GM21526 (cell line): ENCODE data around the gene CNPY4.
A peak's percentile ranks its signal among the peaks of the same experiment; 100 is the strongest.

Experiments used
- ATAC-seq: cut with Tn5 transposase; IDR thresholded peaks from one replicate; pipeline ENCODE4 v1.9.1; 2021; ENCODE audit warnings: moderate library complexity; ENCODE audit not compliant: unreplicated experiment, low FRiP score

Gene CNPY4

DNA sequence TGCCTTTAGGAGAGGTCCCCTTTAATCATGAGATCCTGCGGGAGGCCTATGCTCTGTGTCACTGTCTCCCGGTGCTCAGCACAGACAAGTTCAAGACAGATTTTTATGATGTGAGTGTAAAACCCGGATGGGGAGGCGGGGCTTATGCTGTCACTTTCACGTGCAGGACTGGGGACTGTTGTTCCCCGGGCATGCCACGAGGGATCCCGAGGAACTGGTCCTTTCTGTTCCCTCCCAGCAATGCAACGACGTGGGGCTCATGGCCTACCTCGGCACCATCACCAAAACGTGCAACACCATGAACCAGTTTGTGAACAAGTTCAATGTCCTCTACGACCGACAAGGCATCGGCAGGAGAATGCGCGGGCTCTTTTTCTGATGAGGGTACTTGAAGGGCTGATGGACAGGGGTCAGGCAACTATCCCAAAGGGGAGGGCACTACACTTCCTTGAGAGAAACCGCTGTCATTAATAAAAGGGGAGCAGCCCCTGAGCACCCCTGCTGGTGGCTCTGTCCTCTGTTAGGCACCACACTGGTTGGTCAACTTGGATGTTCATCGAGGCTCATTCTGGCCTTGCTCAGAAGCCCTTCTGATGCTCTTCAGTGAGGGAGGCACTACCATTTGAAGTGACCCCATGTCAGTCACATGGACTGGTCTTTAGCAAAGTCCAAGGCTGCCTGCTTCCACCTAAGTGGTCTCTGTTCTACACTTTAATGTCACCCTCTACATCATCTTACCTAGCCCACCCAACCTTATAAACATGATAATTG is 27.8 kb upstream of the CNPY4 start:
- ATAC-seq, result no peak

DNA sequence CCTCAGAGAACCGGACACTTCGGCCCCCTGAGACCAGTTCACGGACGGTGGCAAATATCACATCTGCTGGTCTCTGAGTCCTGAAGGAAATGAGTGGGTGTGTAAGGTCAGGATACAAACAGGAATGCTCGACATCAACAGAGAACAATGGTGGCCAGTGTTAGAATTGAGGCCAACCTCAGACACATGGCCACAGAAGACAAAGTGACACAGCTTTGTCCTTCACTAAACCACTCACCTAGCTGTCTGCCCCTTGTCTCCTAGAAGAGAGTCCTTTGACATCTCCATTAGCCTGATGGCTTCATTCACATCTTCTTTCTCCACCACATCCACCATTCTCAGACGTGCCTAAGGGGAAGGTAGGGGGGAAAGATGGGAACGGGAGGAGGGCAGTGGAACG is 26.4 kb upstream of the CNPY4 start:
- no peak for ATAC-seq

DNA sequence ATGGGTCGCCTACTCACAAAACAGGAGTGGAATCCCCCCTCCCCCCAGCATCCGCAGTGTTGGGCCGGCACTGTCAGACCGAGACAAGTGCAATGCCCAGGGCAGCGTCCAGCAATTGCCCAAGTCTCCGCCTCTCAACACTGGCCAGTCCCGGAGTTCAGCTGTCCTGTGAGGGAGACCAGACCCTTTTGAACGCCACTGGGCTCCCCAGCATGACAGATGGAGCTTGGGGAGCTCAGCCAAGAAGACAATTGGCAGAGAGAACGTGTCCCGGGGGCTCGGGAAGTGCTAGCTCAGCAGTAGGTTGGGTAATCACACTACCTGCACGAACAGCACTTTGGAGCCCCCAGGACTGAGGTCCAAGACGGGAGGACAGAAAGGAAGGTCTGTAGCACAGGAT is 25.9 kb upstream of the CNPY4 start:
- no peak for ATAC-seq

DNA sequence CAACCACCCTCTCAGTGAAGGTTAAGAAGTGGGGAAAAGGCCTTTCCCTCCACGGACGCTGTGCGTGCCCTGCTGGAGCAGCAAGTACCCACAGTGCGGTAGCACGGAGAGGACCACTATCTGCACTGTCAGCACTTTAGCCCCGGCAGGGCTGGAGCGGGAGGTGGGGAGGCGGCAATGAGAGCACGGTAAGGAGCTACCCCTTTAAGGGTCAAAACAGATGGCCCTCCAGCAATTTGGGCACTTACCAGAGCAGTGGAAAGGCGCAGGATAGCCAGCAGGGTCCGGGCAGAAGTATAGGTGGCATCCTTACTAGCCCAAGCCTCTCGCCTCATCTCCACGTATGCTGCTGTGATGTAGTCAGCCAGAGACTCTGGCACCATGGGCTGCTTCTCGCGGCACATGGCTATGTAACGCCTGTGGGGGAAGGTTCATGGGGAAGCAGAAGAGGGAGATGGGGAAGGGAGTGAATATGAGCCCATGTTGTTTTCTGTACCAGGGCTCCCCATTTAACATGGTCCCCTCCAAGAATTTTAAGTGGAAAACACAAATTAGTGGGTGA is 25.4 kb upstream of the CNPY4 start:
- ATAC-seq, result no peak

DNA sequence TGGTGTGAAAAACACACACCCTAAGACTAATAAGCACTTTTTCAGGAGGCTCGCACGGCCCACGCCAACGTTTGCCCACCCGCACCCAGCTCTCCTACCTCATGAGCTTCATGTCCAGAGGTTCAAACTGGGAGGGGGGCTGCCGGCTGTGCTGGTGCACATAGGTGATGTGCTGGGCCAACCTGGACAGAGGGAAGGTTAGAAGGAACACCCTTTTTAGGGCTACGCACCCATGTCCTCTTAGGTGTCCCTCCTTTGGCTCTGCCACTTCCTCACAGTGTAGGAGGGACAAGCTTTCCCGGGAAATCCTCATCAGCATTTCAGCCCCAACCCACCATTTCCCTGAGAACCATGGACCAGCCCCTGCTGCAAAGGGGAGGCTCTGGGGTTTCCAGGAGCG is 24.1 kb upstream of the CNPY4 start:
- ATAC-seq, result no peak

GRCh38 chr7:100095704-100096103 is 23.7 kb upstream of the CNPY4 start:
- no peak for ATAC-seq

DNA sequence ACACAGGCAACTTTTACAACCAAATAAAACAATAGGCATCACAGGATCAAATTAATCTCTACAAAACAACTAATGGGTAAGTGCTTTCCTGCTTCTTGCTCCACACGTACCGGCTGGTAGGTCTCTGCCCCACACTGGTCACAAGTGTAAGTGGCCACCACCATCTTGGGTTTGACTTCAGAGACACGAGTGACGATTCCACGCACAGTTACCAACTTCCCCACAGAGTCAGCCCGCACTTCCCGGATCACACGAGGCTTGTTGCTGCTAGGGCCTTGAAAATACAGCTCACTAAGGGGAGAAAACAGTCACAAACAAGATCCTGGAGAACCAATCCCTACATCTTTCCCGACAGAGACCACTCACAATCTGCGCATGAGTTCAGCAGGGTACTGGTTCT is 20.5 kb upstream of the CNPY4 start:
- ATAC-seq, result no peak

DNA sequence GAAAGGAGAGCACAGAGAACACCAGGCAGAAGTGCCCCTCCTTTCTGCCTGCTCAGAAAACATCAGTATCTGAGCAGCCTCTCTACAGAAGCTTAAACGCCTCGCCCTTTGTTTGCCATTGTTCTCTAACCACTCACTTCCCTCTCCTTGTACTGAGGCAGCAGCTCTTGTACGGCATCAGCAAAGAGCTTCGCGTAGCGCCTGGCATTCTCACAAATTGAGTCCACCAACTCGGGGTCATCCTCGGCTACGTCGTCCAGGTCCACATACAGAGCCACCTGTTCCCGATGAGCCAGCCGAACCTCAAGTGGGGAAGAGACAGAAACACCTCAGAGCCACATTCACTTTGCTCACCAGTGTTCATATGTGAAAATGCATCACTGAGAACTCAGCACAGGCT is 20.0 kb upstream of the CNPY4 start:
- ATAC-seq, result no peak

DNA sequence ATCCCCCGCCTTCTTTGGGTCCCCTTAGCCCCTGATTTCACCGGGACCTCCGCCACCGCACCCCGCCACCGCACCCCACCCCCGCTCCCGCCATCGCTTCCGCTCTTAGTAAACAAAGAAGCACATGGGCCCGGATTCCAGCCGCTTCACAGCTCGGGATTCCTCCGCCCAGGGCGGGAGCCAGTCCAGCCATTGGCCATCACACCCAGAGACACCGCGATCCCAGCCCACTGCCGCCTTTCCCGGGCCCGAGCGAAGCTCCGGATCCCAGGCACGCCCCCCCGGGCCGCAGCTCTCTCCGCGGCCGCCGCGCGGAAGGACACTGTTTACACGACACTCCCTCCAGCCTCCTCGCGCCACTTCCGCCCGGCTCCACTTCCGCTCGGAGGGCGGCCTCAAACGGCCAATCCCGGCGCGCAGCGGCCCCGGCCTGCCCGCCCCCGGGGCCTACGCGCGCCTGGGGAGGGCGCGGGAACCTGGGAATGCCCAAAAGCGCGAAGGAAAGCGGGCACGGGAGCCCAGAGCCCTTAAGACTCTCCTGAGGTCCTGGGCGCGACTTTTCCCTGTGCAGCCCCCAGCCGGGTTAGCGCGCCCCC is 18.9 kb upstream of the CNPY4 start:
- ATAC-seq, result peak; percentile 57

GRCh38 chr7:100101016-100101862 is 18.2 kb upstream of the CNPY4 start, which contains the start of the genes AP4M1 and MCM7:
Gene AP4M1, plus strand, starts transcription at chr7:100101643. Its CDS starts 72 bp downstream, at chr7:100101715.
Gene MCM7, minus strand, starts transcription at chr7:100101397. Its CDS starts 103 bp downstream, at chr7:100101294.
- peak; percentile 81 for ATAC-seq

DNA sequence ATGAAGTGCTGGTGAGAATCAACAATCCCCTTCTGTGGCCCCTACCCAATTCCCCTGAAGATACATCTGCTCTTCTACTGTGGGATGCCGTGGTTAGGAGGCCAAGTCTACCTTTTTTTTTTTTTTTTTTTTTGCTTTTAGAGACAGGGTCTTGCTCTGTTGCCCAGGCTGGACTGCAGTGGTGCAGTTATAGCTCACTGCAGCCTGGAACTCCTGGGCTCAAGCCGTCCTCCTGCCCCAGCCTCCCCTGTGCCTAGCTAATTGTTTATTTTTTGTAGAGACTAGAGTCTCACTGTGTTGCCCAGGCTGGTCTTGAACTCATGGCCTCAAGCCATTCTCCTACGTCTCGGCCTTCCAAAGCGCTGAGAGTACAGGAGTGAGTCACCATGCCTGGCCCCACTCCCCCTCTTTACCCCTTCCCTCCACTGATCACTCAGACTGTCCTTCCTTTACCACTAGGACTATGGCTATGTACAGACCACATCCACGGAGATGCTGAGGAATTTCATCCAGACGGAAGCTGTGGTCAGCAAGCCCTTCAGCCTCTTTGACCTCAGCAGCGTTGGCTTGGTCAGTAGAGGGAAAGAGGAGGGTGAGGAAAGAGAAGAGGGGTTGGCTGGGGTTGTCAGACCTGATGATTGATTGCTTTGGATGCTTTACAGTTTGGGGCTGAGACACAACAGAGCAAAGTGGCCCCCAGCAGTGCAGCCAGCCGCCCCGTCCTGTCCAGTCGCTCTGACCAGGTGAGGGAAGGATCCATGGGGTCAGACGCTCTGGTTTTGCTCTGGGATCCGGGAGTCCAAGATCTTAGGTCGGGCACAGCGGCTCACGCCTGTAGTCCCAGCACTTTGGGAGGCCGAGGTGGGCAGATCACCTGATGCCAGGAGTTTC is 16.2 kb upstream of the CNPY4 start:
- no peak for ATAC-seq

- ATAC-seq, result no peak
Measured at GRCh38 chr7:100105534-100105933, 13.9 kb upstream of the CNPY4 start.

GRCh38 chr7:100106633-100107032 is 12.8 kb upstream of the CNPY4 start:
- no peak for ATAC-seq

- ATAC-seq, result no peak
Measured at GRCh38 chr7:100107125-100107737, 12.2 kb upstream of the CNPY4 start.

GRCh38 chr7:100107890-100108289 is 11.5 kb upstream of the CNPY4 start:
- no peak for ATAC-seq

- no peak for ATAC-seq
Measured at GRCh38 chr7:100109521-100110163, 9.8 kb upstream of the CNPY4 start.

GRCh38 chr7:100111156-100111555 is 8.3 kb upstream of the CNPY4 start:
- ATAC-seq, result no peak

DNA sequence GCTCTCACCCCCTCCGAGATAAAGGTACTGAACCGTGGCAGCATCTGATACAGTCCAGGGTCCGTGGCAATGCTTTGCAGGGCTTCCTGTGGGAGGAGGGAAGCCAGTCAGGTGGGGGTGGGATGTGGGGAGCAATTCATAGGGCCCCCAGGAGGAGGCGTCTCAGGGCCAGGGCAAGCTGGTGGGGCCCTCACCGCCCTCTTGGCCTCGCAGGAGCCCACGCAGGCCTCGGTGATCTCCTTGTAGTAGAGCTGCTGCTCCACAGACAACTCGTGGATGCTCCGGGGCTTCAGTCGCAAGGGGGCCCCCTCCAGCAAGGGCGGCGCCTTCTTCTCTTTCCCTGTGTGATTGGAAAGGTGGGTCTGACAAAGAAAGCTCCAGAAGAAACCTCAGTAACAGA is 7.5 kb upstream of the CNPY4 start:
- no peak for ATAC-seq

DNA sequence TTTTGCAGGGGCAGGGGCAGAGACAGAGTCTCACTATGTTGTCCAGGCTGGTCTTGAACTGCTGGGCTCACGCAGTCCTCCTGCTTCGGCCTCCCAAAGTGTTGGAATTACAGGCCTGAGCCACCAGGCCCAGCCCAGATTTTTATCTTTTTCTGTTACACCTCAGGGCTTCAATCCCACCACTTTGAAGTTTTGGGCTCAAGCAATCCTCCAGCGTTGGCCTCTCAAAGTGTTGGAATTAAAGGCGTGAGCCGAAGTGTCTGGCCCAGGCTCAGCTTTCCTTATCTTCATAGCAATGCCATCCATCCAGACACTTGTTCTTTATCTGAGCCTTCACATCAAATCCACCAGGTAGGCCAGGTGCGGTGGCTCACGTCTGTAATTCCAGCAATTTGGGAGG is 4.4 kb upstream of the CNPY4 start:
- ATAC-seq, result no peak
